HCT116 (cell line): ENCODE data around the gene NRIP3.

ENCODE experiments used
- ELF1 ChIP-seq: IDR thresholded peaks from 2 replicates; pipeline ENCODE4 v1.6.1; 2012; ENCODE audit warnings: low read depth, borderline replicate concordance
- EZH2 ChIP-seq: fragments of 200-600 bp; sonication (generic); IDR thresholded peaks from 2 replicates; pipeline ENCODE4 v1.6.1; 2017; ENCODE audit warnings: antibody characterized with exemption, mixed run types
- JUND ChIP-seq: IDR thresholded peaks from 2 replicates; pipeline ENCODE4 v1.6.1; 2012
- POLR2A ChIP-seq: IDR thresholded peaks from 2 replicates; pipeline ENCODE4 v1.7.0; 2011; ENCODE audit warnings: borderline replicate concordance; ENCODE audit not compliant: insufficient read depth, insufficient read length; ENCODE audit errors: extremely low read depth
- POLR2AphosphoS5 ChIP-seq: IDR thresholded peaks from 2 replicates; pipeline ENCODE4 v1.6.1; 2011; ENCODE audit warnings: mild to moderate bottlenecking, low read depth, low read length, moderate library complexity
- RAD21 ChIP-seq: IDR thresholded peaks from 2 replicates; pipeline ENCODE4 v1.6.1; 2012; ENCODE audit warnings: low read depth, mild to moderate bottlenecking
- SP1 ChIP-seq: IDR thresholded peaks from 2 replicates; pipeline ENCODE4 v1.6.1; 2012; ENCODE audit warnings: low read depth
- TCF7L2 ChIP-seq: IDR thresholded peaks from 2 replicates; pipeline ENCODE4 v1.7.0; 2011; ENCODE audit warnings: borderline replicate concordance, inconsistent platforms; ENCODE audit not compliant: insufficient read depth, insufficient read length; ENCODE audit errors: extremely low read depth
- ZFX ChIP-seq: fragments of 450-650 bp; IDR thresholded peaks from 2 replicates; pipeline ENCODE4 v1.6.1; 2017
- ZNF274 ChIP-seq: fragments of 200-500 bp; sonication (Bioruptor generic); IDR thresholded peaks from 2 replicates; pipeline ENCODE4 v1.6.1; 2014; ENCODE audit warnings: mild to moderate bottlenecking, low read depth, low read length, inconsistent platforms
- TF ChIP-seq, protein P1 (sequence below), 3 experiments: fragments of 200-600 bp in 1 of 3; sonication (generic) in 1 of 3; IDR thresholded peaks in 2 of 3; conservative IDR thresholded peaks in 1 of 3; 2 replicates each; pipeline ENCODE4 v1.5.1; 2012 to 2017; ENCODE audit warnings: low read depth in 2 of 3, low read length in 2 of 3, antibody characterized with exemption in 1 of 3, borderline replicate concordance in 1 of 3, control low read depth in 1 of 3, mild to moderate bottlenecking in 1 of 3, mixed read lengths in 1 of 3, mixed run types in 1 of 3, moderate library complexity in 1 of 3; ENCODE audit not compliant: insufficient read depth in 1 of 3
- TF ChIP-seq, protein P2 (sequence below): IDR thresholded peaks from 2 replicates; pipeline ENCODE4 v1.6.1; 2012
- TF ChIP-seq, protein P3 (sequence below): IDR thresholded peaks from 2 replicates; pipeline ENCODE4 v1.6.1; 2012; ENCODE audit warnings: low read depth

DNA sequence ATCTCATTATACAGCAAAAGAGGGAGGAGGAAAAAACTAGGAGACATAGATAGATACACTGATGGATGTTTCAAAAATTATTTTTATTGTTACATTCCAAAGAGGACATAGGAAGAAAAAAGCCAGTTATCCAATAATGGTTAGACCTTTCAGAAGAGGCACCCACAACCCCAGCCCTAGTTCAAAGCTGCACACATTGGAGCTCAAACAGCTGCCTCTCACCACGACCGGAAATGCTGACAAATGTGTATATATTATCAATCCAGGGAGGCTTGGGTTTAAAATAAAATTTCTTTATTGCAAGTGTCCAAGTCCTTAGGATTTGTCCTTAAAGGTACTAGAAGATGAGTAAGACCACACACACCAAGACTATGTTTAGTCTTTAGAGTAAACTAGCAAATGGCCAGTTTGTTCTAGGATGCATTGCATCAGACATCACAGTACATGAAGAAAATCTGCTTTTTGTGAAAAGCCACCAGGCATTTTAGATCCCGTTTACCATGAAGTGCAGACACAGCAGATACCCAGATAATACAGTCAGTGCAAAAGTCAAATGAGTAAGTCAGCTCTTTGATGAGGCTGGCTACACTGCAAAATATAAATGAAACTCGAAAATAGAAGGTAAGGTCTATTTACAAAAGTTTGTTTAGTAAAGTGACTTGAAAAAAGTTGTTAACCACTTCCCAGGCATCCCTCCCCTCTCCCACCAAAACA, 56.4 kb downstream of the NRIP3 start:
- no peak for TF ChIP-seq POLR2A
- TF ChIP-seq, protein P1, sequence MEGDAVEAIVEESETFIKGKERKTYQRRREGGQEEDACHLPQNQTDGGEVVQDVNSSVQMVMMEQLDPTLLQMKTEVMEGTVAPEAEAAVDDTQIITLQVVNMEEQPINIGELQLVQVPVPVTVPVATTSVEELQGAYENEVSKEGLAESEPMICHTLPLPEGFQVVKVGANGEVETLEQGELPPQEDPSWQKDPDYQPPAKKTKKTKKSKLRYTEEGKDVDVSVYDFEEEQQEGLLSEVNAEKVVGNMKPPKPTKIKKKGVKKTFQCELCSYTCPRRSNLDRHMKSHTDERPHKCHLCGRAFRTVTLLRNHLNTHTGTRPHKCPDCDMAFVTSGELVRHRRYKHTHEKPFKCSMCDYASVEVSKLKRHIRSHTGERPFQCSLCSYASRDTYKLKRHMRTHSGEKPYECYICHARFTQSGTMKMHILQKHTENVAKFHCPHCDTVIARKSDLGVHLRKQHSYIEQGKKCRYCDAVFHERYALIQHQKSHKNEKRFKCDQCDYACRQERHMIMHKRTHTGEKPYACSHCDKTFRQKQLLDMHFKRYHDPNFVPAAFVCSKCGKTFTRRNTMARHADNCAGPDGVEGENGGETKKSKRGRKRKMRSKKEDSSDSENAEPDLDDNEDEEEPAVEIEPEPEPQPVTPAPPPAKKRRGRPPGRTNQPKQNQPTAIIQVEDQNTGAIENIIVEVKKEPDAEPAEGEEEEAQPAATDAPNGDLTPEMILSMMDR (IDR thresholded peaks at IDR 0.05 in 2 of 3, conservative IDR thresholded peaks at IDR 0.05 in 1 of 3; ENCODE audit: borderline replicate concordance in 1 of 3, insufficient read depth in 1 of 3, low read depth in 2 of 3, low read length in 2 of 3) = no peak
- no peak for TF ChIP-seq SP1
- TF ChIP-seq, protein P2, sequence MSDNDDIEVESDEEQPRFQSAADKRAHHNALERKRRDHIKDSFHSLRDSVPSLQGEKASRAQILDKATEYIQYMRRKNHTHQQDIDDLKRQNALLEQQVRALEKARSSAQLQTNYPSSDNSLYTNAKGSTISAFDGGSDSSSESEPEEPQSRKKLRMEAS = no peak
- no peak for TF ChIP-seq TCF7L2
- TF ChIP-seq EZH2 = no peak
- TF ChIP-seq POLR2AphosphoS5 = no peak
- no peak for TF ChIP-seq ELF1
- no peak for TF ChIP-seq RAD21
- no peak for TF ChIP-seq ZFX
- TF ChIP-seq JUND = no peak
- TF ChIP-seq ZNF274 = no peak
- TF ChIP-seq, protein P3, sequence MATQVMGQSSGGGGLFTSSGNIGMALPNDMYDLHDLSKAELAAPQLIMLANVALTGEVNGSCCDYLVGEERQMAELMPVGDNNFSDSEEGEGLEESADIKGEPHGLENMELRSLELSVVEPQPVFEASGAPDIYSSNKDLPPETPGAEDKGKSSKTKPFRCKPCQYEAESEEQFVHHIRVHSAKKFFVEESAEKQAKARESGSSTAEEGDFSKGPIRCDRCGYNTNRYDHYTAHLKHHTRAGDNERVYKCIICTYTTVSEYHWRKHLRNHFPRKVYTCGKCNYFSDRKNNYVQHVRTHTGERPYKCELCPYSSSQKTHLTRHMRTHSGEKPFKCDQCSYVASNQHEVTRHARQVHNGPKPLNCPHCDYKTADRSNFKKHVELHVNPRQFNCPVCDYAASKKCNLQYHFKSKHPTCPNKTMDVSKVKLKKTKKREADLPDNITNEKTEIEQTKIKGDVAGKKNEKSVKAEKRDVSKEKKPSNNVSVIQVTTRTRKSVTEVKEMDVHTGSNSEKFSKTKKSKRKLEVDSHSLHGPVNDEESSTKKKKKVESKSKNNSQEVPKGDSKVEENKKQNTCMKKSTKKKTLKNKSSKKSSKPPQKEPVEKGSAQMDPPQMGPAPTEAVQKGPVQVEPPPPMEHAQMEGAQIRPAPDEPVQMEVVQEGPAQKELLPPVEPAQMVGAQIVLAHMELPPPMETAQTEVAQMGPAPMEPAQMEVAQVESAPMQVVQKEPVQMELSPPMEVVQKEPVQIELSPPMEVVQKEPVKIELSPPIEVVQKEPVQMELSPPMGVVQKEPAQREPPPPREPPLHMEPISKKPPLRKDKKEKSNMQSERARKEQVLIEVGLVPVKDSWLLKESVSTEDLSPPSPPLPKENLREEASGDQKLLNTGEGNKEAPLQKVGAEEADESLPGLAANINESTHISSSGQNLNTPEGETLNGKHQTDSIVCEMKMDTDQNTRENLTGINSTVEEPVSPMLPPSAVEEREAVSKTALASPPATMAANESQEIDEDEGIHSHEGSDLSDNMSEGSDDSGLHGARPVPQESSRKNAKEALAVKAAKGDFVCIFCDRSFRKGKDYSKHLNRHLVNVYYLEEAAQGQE = no peak
